ENCODE measurements around the gene CD274.

Gene CD274

DNA sequence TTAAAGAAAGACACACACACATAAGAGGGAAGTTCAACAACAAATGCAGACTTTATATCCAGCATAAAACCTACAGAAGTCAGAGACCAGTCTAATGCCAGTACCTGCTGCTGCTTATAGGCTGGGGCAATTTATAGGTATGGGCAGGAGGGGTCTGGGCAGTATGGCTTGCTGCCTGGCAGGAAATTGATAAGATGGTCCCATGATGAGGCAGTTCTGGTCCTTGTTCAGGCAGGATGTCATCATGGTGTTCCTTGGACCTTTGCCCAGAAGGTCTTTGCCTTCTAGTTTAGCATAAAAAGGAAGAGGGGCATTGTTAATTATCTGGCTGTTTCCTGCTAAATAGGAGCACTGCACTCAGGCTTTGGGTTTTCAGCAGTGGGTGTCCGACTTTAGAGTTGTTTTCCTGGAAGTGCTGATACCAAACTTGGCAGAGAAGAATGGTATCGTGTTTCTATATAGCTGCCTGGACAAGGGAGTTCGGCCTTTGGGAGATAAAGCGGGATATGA lies 49.6 kb downstream of the CD274 start:
- peaks cover 12% of the 10 kb centered on the region for H3K4me1 Mint-ChIP-seq
- H3K4me3 Mint-ChIP-seq, result no peak overlapping the region
- no peaks in the 10 kb centered on the region for H3K27me3 Mint-ChIP-seq
- no peaks in the 10 kb centered on the region for H3K9me3 Mint-ChIP-seq
- peaks cover 4% of the 10 kb centered on the region for H3K36me3 Mint-ChIP-seq
- no peak overlapping the region for H3K27ac Mint-ChIP-seq

DNA sequence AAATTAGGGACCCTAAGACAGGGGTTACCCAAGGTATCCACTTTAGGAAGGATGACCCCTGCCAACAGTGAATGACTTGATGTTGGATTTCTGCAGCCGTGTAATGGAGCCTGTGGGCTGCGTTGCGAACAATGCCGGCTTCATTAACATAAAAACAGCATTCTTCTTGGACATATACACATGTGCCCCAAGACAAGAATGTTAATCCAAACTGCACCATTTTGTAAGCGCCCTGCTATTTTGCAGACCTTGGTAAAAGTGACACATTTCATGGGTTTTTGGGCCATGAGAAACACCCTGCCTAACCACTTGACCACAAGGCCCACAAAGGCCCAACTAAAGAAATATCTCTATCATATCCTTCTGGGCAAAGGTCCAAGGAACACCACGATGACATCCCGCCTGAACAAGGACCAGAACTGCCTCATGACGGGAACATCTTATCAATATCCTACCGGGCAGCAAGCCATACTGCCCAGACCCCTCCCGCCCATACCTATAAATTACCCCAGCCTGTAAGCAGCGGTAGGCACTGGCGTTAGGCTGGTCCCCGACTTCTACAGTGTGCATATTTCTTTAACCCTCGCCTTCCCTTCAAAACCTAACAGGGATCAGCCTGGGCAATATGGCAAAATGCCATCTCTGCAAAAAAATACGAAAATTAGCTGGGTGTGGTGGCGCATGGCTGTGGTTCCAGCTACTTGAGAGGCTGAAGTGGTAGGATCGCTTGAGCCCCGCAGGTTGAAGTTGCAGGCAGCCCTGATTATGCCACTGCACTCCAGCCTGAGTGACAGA lies 50.3 kb downstream of the CD274 start:
- no peaks in the 10 kb centered on the region for H3K27me3 Mint-ChIP-seq
- peaks cover 4% of the 10 kb centered on the region for H3K36me3 Mint-ChIP-seq
- no peaks in the 10 kb centered on the region for H3K9me3 Mint-ChIP-seq
- H3K27ac Mint-ChIP-seq, result no peak overlapping the region
- no peak overlapping the region for H3K4me3 Mint-ChIP-seq
- H3K4me1 Mint-ChIP-seq, result peaks cover 16% of the 10 kb centered on the region

DNA sequence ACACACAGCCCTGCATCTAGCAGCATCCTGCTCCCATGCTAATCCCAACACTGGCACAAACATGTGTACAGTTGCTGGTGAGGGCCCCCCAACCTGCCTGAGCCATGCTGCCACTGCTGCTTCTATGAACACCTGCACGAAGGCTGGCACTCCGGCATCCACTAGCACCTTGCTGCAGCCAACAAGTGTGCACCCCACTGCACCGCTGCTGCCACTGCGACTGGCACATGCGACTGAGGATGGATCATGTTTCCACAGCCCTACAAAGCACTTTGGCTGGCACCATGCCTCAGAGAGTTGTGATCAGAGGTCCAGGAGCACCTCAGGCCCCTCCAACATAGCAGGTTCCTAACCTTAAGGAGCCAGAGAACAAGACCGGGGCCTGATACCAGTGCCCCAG lies 52.2 kb downstream of the CD274 start:
- H3K4me3 Mint-ChIP-seq, result no peak overlapping the region
- no peaks in the 10 kb centered on the region for H3K27me3 Mint-ChIP-seq
- H3K4me1 Mint-ChIP-seq, result peaks cover 16% of the 10 kb centered on the region
- H3K36me3 Mint-ChIP-seq, result peaks cover 4% of the 10 kb centered on the region
- H3K9me3 Mint-ChIP-seq, result no peaks in the 10 kb centered on the region
- no peak overlapping the region for H3K27ac Mint-ChIP-seq

DNA sequence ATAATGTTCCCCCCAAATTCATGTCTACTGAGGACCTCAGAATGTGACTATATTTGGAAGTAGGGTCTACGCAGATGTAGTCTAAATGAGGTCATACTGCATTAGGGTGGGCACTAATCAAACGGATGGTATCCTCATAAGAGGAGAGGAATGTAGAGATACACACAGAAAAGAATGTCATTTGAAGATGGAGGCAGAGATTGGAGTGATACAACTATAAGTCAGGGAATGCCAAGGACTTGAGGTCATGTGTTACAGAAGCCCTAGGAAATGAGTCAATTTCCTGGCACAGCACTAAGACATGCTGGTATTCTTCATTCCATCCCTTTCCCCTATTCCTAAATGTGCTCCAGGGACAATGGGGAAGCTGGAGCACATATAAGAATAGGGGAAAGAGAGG lies 59.2 kb downstream of the CD274 start:
- no peaks in the 10 kb centered on the region for H3K27me3 Mint-ChIP-seq
- peaks cover 2% of the 10 kb centered on the region for H3K36me3 Mint-ChIP-seq
- H3K4me3 Mint-ChIP-seq, result peak overlapping the region; percentile 33
- H3K27ac Mint-ChIP-seq, result peak overlapping the region; percentile 95
- no peaks in the 10 kb centered on the region for H3K9me3 Mint-ChIP-seq
- H3K4me1 Mint-ChIP-seq, result peaks cover 48% of the 10 kb centered on the region

DNA sequence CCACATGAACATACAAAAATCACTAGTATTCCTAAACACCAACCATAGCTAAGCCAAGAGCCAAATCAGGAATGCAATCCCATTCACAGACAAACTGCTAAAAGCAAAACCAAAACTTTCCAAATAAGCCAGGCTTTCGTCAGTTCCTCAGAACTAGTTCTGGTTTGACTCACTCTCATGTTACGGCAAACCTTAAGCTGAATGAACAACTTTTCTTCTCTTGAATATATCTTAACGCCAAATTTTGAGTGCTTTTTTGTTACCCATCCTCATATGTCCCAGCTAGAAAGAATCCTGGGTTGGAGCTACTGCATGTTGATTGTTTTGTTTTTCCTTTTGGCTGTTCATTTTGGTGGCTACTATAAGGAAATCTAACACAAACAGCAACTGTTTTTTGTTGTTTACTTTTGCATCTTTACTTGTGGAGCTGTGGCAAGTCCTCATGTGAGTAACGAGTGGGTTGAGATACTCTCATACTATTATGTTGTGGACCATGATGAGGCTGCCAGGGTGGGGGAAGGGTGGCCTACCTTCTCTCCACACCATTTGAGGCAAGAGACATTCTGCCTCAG lies 60.1 kb downstream of the CD274 start, which contains the start of gene PDCD1LG2:
PDCD1LG2 (plus strand) TSS at position 172 of the 572 bp plus-strand sequence. CDS start 12,016 bp downstream, outside the sequence.
- Mint-ChIP-seq H3K27me3 (no peaks in the 10 kb centered on the region), H3K27ac (peak within 1 kb of the TSS; percentile 95), H3K4me3 (peak within 1 kb of the TSS; percentile 72), H3K9me3 (no peaks in the 10 kb centered on the region), H3K4me1 (peaks cover 40% of the 10 kb centered on the region), H3K36me3 (no peaks in the 10 kb centered on the region)

DNA sequence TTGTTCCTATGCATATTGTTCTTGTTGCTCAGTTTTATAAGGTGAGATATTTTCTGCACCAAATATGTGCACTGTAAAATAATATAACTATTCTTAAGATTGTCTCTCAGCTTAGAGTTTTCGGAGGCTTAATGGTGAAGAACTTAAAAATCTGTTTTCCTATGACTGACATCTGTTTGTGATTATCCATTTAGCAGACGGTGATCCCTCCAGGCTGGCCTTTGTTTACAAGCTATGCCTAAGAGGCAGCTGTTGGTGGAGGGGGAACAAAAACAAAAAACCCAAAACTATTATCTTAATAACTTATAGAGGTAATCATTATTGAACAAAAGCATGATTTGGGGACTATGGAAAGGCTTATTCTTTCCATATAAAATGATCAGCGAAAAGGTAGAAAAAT lies 60.6 kb downstream of the CD274 start:
- no peaks in the 10 kb centered on the region for H3K9me3 Mint-ChIP-seq
- H3K27ac Mint-ChIP-seq, result peak overlapping the region; percentile 95
- H3K4me3 Mint-ChIP-seq, result peak overlapping the region; percentile 72
- H3K36me3 Mint-ChIP-seq, result no peaks in the 10 kb centered on the region
- H3K4me1 Mint-ChIP-seq, result peaks cover 40% of the 10 kb centered on the region
- H3K27me3 Mint-ChIP-seq, result no peaks in the 10 kb centered on the region

- H3K4me3 Mint-ChIP-seq, result no peak overlapping the region
- no peaks in the 10 kb centered on the region for H3K9me3 Mint-ChIP-seq
- H3K36me3 Mint-ChIP-seq, result no peaks in the 10 kb centered on the region
- no peaks in the 10 kb centered on the region for H3K27me3 Mint-ChIP-seq
- peaks cover 40% of the 10 kb centered on the region for H3K4me1 Mint-ChIP-seq
- no peak overlapping the region for H3K27ac Mint-ChIP-seq
Observed at GRCh38 chr9:5511476-5511875, 61.1 kb downstream of the CD274 start.

- no peaks in the 10 kb centered on the region for H3K36me3 Mint-ChIP-seq
- H3K9me3 Mint-ChIP-seq, result no peaks in the 10 kb centered on the region
- H3K27me3 Mint-ChIP-seq, result no peaks in the 10 kb centered on the region
- peaks cover 40% of the 10 kb centered on the region for H3K4me1 Mint-ChIP-seq
- H3K4me3 Mint-ChIP-seq, result no peak overlapping the region
- no peak overlapping the region for H3K27ac Mint-ChIP-seq
Observed at GRCh38 chr9:5511935-5512580, 61.7 kb downstream of the CD274 start.

- no peaks in the 10 kb centered on the region for H3K36me3 Mint-ChIP-seq
- H3K27ac Mint-ChIP-seq, result no peak overlapping the region
- H3K4me1 Mint-ChIP-seq, result peaks cover 44% of the 10 kb centered on the region
- no peak overlapping the region for H3K4me3 Mint-ChIP-seq
- no peaks in the 10 kb centered on the region for H3K27me3 Mint-ChIP-seq
- H3K9me3 Mint-ChIP-seq, result no peaks in the 10 kb centered on the region
Observed at GRCh38 chr9:5512658-5513452, 62.5 kb downstream of the CD274 start.

DNA sequence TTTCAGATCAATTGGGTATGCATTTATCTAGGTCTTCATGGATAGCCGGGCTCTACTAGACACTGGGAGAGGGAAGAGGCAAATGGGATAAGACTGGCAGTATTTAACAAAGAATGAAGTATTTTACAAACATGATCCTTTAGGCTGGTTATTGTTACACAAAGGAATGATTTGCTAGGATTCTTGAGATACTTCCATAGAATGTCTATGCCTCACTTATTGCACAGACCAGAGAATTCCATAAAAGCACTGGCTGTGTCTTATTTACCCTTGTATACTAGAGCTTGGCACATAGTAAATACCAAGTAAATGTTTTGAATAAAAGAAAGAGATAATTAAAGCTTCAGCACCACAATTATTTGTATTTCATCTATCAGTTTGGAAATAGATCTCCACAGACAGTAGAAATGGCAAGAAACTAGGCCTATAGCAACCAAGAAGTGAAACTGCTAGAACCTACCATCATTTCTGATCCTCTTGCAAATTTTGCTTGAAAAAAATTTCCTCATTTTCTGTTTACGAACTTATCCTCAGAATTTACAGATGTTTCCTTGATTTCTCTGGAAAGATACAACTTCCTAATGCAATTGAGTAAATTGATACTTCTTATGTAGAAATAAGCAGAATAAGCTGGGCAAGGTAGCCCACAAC lies 63.7 kb downstream of the CD274 start:
- Mint-ChIP-seq H3K36me3 (no peaks in the 10 kb centered on the region), H3K4me3 (no peak overlapping the region), H3K27me3 (no peaks in the 10 kb centered on the region), H3K9me3 (no peaks in the 10 kb centered on the region), H3K27ac (no peak overlapping the region), H3K4me1 (peaks cover 48% of the 10 kb centered on the region)

GRCh38 chr9:5514617-5515260 lies 64.4 kb downstream of the CD274 start:
- Mint-ChIP-seq H3K9me3 (no peaks in the 10 kb centered on the region), H3K4me1 (peaks cover 50% of the 10 kb centered on the region), H3K4me3 (no peak overlapping the region), H3K27me3 (no peaks in the 10 kb centered on the region), H3K36me3 (no peaks in the 10 kb centered on the region), H3K27ac (no peak overlapping the region)

DNA sequence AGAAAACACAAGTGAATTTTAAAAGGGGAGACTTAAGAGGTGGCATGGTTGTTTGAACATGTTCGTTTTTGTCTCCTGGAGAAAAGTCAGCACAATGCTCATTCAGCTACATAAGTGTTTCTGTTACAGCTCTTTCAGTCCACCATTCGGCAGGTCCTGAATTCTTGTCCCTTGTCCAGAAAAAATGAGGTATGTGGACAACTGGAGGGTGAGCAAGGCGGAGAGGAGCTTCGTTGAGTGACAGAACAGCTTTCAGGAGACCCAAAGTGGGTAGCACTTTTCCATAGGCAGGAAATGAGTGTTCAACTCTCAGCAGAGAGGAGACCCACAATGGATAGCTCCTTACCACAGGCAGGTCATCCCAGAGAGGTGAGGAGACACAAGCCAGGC lies 64.9 kb downstream of the CD274 start:
- peaks cover 46% of the 10 kb centered on the region for H3K4me1 Mint-ChIP-seq

DNA sequence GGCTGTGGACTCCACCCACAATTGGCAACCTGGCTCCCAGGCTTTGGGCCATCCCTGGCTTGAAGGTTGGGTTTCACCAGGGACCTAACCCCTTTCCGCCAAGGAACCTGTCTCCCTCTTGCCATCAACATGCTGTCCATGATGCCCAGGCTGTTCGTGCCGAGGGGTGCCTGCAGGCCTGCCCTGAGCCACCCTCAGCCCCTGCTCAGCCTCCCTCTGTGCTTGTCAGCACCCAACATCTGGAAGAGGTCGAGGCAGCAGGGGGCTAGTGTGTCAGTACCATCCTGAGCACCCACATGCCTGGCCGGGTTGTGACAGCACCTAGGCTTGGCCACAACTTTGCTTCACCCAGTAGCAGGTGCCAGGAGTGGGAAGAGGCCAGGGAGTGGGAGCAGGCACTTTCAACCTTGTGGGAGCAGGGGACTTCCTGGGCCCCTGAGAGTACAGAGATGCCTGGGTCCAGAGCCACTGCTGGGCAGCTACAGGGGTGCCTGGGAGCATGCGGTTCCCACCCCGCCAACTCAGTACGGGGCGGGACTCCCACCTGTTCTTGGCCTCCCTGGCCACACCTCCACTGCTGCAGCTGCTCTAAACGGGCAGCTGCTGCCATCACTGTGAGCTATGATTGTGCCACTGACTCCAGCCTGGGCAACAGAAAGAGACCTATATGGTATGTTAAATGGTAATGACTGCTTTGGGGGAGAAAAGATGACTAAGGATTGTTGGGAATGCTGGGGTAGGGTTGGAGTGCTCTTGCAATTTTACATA lies 66.3 kb downstream of the CD274 start:
- Mint-ChIP-seq H3K4me1 (peaks cover 33% of the 10 kb centered on the region), H3K36me3 (no peaks in the 10 kb centered on the region), H3K4me3 (no peak overlapping the region), H3K27me3 (no peaks in the 10 kb centered on the region), H3K27ac (no peak overlapping the region), H3K9me3 (no peaks in the 10 kb centered on the region)

More for the DNA sequence above, 64.9 kb downstream of the CD274 start:
- Mint-ChIP-seq H3K4me3 (no peak overlapping the region), H3K27ac (no peak overlapping the region), H3K36me3 (no peaks in the 10 kb centered on the region), H3K9me3 (no peaks in the 10 kb centered on the region), H3K27me3 (no peaks in the 10 kb centered on the region)

Data from activated naive CD4-positive, alpha-beta T cell treated with anti-CD3 and anti-CD28 coated beads, Interleukin-2, amount 50 U/mL, for 24 hours (primary cell).